IPS-11a (cell line): ENCODE data around the gene PRR29.
A peak's percentile ranks its signal among the peaks of the same experiment; 100 is the strongest.
"Not testable (repeated sequence)": the region's sequence is repeated elsewhere in the genome, so short reads cannot be mapped to it uniquely, and the experiment has no call there.

Experiments
- H3K4me3 ChIP-seq: one replicate; pipeline ENCODE4 v1.5.1; 2013; ENCODE audit warnings: low read depth, low read length, control low read depth

The PRR29 gene

DNA sequence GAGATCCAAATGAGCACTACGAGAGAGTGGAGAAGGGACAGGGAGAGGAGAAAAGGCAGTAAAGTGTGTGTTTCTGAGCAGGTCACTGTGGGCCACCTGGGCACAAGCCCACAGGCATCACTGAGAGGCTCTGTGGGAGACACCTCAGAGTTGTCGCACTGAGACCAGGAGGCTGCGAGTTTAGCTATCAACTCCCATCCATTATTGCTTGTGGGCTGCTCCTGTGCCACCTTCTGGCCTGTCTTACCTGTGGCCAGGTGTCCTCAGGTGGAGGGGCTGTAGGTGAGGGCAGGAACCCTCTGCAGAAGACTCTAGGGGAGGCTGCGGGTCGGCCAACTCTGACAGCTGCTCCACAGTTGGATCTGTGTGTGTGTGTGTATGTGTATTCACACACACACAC, 2.5 kb upstream of the PRR29 start:
- H3K4me3 ChIP-seq: no peak overlapping the region

DNA sequence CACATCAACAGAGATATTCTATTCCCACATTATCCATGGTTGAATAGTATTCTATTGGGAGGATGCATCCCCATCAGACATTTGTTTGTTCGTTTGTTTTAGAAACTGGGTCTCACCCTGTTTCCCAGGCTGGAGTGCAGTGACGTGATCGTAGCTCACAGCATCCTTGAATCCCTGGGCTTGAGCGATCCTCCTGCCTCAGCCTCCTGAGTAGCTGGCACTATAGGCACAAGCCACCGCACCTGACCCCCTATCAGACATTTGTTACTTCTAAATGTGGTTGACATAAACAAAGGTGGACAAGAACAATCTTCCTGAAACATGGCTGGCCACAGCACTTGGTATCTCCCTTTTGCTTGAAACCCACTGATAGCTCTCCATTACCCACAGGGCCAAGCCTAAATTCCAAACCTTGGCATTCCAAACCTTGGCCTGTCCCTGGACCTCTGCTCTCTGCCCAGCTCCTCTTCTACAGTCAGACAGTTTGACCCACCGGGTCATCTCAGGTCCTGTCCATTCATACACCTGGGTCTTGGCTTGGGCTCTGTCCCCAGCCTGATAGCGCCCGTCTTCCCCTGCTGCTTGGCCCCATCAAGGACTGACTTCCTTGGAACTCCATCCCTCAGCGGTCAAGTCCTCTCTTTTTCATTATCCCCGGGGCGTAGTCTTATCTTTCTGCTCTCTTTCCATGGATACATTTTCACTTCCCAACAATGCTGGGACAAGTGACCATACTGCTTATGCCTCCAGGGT, 1.5 kb upstream of the PRR29 start:
- H3K4me3 ChIP-seq: no peak overlapping the region

DNA sequence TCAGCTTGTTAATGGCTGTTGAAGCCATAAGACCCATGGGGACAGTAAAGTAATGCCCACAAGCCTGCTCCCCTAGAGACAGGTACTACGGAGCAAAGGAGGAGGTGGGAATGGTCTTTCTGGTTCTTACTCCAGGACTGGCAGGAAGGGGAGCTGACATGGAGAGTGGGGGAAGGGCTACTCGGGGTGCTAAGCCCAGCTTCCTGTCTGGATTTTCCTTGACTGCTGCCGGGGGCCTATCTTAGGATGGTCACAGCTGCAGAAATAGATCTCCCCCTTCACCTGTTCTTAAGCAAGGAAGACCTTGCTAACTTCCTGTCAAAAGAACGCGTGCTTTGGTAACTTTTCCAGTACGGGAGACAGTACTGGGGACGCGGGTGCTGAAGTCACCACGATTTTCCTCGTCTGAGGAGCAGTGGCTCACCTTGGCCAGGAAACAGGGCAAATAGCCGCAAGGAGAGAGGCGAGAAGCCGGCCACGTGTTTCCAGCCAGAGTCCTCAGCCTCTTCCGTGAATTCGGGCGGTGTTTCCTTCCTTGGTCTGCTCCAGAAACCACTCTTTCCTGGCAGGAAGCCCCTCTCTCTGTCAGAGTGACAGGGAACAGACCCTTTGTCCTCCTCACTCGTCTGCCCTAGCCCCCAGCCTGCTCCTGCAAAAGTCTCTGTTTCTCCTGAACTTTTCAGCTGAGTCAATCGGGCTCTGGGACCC, 656 bp upstream of the PRR29 start:
- peak overlapping the region; percentile 75 for H3K4me3 ChIP-seq

DNA sequence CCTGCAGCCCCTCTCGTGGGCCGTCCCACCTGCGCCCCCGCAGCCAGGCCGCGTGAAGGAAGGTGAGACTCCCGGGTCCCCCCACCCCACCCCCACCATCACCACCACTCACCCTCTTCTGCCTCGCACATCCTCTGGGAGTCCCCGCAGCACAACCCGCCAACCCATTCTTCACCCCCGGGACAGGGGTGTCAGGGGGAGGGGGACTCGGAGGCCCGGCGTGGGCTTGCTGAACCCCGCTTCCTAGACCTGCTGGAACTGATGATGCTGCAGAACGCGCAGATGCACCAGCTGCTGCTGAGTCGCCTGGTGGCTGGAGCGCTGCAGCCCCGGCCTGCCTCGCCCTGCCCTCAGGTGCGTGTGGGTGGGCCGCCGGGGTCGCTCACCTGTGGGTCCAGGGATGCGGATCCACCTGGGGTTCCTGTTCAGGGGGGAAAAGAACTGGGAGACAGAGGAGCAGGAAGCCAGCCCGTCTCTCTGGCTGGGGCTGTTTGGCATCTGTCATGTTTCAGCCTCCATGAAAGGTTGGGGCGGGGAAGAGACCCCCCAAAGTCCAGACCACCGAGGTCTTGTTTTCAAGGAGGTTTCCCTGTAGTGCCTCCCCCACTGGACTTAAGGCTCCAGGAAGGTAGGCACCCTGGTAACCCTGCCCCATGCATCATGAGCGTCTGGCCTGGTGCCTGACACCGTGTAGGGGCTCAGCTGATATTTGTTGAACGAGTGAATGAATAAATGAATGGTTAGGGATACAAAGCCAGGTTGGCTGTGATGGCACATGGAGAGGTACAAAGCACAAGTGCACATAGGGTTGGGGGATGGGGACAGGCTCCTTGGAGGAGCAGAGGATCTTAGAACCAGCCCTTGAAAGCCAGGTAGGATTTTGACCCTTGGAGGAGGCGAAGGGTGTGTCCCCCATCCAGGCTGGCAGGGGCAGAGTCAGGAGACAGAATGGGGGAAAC, 849 bp downstream of the PRR29 start:
- peak overlapping the region; percentile 75 for H3K4me3 ChIP-seq

DNA sequence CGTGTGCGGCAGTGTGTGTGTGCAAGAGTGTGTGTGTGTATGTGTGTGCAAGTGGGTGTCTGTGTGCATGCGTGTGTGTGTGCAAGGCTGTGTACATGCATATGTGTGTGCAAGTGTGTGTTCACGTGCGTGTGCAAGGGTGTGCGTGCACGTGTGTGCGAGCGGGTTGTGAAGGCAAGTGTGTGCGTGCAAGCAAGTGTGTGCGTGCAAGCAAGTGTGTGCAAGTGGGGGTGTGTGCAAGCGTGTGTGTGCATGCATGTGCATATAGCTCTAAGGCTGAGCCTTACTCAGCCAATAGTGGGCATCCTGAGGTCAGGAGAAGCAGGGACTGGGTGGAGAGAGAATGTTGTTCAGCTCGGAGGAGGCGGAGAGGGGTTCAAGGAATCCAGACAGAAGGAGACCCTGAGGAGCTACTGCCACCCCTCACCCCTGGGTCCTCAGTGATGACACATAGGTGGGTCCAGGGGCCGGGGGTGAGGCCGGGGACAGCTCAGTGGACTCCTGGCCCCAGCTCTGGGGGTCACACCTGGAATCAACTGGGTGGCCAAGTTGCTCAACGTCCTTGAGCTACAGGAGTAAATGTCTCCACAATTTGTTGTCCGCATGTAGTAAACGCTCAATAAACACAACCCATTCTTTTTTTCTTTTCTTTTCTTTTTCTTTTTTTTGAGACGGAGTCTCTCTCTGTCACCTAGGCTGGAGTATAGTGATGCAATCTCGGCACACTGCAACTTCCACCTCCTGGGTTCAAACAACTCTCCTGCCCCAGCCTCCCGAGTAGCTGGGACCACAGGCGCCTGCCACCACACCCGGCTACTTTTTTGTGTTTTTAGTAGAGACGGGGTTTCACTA, 1.8 kb downstream of the PRR29 start:
- H3K4me3 ChIP-seq: no peak overlapping the region

DNA sequence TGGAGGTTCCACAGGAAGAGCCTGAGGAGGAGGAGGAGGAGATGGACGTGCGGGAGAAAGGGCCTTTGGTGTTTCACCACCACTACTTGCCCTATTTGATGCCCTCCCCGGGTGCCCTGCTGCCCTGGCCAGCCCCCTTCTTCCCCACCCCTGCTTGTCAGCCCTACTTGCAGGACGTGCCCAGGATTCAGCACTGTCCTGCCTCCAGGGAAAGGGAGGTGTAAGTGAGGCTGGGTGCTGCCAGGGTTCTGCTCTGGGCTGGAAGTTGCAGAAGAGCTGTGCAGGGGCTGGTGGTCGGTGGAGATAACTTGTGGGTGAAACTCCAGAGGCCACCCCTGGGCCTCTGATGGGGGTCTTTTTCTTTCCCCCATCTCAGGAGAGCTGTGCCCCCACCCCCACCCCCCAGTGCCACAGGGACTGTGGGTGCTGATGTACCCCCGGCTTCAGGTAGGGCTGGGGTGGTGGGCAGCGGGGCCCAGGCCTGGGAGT, 3.0 kb downstream of the PRR29 start:
- H3K4me3 ChIP-seq: no peak overlapping the region

DNA sequence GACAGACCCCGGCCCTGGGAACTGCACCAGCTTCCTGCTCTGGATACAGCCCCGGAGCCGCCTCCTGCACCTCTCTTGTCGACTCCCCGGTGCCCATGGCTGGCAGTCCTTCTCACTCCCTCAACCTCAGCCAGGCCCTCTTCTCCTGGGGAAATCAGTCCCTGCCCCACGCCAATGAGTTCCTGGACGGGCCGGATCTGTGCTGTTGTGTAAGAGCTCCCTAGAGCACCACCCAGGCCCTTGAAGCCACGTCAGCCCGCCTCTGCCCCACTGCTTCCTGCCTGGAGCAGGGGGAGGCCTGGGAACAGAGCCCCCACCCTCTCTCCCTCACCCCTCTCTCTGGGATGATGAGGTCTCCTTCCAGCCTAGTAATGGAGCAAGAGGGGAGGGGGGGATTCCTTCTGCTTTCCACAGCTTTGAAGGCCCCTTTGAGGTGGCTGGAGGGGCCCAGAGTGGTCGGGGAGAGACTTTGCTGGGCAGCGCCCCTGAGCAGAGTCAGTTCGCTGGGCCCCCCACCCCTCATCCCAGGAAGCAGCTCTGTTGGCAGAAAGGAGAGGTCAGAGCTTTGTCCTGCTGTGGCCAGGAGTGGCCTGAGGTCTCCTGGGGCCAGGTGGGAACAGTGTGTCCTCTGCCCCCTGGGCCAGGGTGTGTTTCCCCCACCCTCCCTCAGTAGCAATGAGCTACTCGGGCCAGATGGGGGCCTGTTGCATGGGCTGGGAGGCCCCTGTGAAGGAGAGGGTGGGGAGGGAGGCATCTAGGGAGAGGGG, 3.8 kb downstream of the PRR29 start:
- H3K4me3 ChIP-seq: no peak overlapping the region

DNA sequence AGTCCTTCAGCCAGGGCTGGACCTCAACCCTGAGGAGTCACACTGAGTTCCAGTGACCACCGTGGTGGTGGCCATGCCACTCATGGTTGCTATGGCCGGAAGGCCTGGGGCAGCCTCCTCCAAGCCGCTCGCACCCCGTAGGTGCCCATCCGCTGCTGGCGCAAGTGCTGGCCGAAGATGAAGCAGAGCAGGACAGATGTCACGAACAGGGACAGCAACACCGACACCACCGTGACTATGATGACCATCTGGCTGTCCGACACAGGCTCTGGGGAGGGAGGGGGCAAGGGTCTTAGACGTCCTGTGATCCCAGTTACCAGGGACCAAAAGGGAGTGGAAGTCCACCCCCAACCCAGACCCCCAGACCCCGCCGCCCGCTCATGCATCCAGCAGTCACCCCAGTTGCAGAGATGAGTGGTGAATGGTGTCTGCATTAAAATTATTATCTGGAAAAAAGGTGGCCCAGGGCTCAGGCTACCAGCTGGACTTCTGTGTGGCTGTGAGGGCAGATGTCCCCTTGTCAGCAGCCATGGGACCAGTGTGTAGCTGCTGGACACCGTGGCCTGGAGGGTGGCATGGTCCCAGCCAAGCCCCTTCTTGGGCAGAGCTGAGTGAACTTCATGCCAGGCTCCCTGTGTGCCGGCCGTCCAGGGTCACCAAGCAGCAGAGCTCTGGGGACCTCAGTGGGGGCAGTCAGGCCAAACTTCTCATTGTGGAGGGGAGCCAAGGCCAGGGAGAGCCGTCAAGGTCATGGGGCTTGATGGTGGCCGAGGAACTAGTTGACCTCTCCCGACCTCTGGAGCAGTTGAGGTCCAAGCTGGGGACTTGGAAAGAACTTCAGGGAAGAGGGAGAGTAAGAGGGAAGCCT, 4.7 kb downstream of the PRR29 start:
- H3K4me3 ChIP-seq: no peak overlapping the region

DNA sequence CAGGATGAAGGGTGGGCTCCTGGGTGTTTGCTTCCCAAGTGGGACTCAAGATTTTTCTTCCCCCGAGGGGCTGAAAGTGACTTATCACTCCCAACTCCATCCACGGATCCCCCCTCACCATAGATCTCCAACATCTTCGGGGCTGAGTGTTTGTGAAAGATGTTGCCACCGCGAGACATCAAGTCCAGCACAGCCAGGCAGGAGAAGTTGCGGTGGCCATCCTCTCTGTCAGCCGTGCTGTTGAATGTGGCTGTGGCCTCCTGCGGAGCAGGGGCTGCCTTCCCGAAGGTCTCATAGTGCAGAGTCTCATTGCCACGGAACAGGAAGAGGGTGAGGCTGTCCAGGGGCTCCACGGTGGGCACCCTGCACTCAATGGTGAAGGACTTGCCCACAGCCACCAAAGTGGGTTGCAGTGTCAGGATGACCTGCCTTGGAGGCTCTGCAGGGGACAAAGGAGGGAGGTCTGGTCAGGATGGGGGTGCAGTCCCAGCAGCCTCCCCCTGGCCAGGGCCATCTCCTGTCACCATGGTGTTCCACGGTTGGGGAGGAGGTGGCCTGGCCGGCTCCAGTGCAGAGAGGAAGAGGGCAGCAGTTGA, 5.5 kb downstream of the PRR29 start:
- no peak overlapping the region for H3K4me3 ChIP-seq

DNA sequence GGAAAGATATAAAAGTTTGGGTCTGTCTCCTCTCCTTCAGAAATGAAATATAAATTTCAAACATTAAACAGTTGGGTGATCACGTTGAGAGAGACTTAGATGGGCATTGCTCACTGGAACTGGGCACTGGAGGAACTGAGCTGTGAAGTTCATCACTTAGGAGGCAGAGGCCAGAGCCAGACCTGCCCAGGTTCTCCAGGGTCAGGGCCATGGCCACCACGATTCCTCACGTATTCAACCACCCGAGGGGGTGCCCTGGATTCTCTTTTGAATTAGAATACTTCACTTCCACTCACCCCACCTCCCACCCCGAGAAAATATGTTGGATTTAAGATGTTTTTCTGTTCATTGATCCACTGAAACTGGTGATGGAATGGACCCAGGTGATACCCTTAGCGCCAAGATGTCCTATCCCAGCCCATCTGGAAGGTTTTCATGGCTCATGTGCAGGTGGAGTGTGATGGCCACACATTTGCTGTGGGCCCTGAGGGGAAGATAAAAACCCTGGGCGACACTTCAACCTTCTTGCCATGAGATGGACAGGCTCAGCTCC, 6.1 kb downstream of the PRR29 start:
- H3K4me3 ChIP-seq: no peak overlapping the region

DNA sequence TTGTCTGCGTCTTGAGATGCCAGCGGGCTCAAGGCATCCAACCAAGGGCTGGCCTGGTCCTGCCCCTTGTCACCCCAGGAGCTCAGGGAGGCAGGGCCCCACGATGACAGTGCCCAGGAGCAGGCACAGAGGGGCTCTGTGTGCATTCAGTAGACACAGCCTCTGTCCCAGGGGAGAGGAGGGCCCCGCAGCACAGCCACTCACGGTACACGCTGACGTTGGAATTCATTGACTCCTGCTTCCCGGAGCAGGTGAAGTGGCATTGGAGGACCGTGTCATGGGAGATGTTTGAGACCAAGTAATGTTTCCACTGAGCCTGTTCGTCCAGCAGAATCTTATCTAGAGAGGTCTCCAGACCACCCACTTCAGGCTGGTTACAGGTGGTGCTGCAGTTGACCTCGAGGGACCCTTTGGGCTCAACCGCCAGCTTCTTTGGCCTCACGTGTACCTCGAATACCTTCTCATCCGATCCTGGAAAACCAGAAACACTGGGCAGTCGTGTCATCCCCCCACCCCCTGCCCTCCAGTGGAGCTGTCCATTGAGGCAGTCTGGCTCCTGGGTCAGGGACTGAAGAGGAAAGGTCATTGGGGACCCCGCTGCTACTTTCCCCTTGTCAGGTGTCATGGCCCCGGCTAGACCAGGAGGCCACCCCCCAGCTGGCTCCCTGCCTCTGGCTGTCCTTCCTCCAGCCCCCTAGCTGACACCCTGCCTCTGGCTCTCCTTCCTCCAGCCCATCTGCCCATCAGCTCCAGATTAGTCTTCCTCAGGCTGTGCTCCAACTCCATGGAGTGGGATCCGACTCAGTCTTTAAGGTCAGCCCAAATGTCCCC, 7.0 kb downstream of the PRR29 start:
- H3K4me3 ChIP-seq: no peak overlapping the region

DNA sequence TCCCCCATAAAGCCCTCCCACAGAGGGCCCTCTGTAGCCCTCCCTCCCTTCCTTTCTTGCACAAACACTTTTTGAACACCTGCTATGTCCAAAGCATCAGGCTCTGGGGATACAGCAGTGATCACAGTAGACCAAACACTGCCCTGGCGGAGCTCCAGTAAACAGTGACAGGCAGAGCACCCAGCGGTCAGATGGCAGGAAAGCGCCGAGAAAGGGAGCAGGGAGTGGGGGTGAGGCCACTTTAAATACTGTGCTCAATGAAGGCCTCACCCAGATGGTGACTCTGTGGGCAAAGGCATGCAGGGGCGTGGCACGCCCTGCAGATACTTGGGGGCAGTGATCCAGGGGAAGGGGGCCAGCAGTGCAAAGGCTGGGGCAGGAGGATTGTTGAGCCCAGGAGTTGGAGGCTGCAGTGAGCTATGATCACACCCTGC, 7.6 kb downstream of the PRR29 start:
- no peak overlapping the region for H3K4me3 ChIP-seq

DNA sequence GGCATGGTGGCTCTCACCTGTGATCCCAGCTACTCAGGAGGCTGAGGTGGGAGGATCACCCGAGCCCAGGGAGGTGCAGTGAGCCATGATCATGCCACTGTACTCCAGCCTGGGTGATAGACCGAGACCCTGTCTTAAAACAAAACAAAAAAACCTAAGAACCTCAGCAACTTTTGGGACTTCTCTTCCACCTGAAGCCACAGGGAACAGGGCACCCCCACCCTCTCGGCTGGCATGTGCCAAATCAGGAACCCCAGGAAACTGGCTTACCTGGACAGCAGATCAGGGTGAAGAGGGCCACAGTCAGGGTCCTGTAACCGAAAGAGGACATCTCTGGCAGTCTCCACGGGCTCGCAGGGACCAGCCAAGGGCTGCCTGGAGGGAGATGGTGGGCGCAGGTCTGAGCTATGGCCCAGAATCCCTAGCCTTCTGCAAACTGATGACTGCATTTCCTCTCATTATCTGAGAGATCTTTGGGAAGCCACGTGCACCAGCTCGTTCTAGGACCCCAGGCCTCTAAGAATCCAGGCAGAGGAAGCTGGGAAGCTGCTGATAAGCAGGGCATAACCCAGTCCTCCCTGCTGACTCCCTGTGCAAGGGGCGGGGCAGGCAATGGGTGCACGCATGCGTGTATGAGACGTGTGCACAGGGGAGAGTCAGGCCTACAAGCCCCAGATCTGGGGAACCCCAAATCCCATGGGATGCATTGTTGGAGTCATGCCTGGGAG, 8.4 kb downstream of the PRR29 start:
- no peak overlapping the region for H3K4me3 ChIP-seq

DNA sequence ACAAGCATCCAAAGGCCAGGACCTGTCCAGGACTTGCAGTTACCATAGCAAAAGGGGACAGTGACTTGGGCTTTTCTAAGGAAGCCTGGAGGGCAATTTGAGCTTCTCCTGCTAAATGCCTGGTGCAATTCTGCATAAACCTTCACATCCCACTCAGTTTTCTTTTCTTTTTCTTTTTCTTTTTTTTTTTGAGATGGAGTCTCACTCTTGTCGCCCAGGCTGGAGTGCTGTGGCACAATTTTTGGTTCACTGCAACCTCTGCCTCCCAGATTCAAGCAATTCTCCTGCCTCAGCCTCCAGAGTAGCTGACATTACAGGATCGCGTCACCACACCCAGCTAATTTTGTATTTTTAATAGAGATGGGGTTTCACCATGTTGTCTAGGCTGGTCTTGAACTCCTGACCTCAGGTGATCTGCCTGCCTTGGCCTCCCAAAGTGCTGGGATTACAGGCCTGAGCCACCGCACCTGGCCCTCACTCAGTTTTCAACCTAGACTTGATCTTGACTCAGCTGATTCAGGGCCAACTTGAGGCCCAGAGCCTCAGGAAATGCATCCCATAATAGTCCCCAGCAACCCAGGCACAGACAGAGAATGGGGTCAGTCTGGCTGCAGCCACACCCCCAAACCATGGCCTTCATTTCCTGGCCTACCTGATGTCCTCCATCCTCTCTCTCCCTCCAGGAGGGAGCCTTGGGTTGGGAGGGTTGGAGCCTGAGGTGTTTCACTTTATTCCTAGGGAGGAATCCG, 9.1 kb downstream of the PRR29 start:
- H3K4me3 ChIP-seq: not testable (repeated sequence)

DNA sequence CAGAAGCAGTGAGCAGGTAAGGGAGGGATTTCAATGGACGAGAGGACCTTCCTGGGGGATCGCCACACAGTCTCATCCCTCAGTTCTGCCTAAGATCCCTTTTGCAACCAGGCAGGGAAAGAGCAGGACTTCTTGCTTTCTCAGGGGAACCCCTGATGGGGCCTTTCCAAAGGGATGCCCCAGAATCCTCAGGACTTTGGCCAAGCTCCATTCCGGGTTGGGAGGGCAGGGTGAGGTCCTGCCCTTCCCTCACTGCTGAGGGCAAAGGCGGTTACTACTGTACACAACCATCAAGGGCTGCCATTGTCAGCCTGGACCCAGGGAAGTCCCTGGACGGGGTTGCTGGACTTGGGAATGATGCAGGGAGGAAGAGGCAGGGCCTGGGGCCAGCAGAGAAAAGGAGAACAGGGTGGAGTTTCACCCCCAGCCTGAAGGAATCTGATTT, 9.7 kb downstream of the PRR29 start:
- no peak overlapping the region for H3K4me3 ChIP-seq

DNA sequence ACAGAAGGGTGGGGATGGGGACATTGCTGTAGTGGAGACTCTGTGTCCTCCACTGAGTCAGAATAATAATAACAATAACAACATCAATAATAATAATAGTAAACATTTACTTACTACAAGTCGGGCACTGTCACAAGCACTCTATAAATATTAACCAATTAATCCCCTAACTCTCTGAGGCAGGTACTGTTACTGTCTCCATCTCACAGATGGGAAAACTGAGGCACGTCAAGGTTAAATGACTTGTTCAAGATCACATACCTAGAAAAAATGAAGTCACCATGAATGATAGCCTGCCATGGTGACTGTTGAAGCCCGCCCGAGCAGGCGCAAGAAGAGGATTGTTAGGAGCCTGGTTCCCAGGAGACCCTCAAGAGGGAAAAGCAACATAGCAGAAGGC, 10.2 kb downstream of the PRR29 start:
- no peak overlapping the region for H3K4me3 ChIP-seq
